Activated T-cell treated with anti-CD3 and anti-CD28 coated beads for 48 hours (primary cell): ENCODE results near the gene PAWR.
"Not testable (repeated sequence)": the region's sequence is repeated elsewhere in the genome, so short reads cannot be mapped to it uniquely, and the experiment has no call there.

Experiments
- DNase-seq: peaks from one replicate; pipeline ENCODE4 v3.0.0-alpha.2; 2020; ENCODE audit warnings: low read depth

The PAWR gene

DNA sequence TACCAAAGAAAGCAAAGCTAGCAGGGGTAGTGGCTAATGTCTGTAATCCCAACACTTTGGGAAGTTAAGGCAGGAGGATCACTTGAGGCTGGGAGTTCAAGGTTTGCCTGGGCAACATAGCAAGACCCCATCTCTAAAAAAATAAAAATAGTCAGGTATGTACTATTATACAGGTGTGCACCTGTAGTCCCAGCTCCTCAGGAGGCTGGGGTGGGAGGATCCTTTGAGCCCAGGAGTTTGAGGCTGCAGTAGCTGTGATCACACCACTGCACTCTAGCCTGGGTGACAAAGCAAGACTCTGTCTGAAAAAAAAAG lies 142.2 kb downstream of the PAWR start:
- DNase-seq, result no peak

DNA sequence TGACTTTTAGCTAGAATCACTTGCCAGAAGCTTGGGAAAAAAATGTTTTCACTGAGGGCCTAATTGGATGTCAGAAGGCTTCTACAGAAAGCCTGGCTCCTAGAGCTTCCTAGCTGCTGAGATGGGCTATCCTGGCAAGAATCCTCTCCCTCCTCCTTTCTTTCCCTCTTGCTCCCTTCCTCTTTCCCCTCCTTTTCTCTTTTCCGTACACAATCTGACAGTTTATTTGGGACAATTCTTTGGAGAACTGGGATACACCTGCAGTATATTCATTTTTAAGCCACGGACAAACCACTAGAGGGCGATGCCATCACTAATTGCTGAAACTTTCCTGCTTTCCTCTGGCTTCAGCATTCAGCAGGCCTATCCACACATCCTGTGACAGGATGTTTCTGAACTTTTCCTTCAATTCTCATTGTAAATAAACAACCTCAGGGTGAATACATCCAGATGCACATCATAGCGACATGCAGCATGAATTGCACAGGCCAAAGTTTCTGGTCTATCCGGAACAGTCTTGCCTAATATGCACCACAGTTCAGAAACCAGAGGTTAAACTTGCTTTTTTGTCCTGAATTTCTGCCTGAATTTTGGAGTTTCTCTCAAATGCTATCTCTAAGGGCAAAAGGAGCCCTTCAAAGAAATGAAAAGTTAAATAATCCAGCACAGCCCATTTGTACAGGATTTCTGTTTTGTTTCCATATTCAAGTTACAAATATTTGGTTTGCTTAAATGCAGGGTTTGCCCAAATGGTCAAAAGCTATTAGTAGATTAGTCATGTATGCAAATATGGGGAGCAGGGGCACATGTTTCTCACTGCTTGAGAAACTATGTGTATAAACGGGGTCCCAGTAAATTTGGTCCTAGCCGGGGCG lies 142.8 kb downstream of the PAWR start:
- DNase-seq, result no peak

DNA sequence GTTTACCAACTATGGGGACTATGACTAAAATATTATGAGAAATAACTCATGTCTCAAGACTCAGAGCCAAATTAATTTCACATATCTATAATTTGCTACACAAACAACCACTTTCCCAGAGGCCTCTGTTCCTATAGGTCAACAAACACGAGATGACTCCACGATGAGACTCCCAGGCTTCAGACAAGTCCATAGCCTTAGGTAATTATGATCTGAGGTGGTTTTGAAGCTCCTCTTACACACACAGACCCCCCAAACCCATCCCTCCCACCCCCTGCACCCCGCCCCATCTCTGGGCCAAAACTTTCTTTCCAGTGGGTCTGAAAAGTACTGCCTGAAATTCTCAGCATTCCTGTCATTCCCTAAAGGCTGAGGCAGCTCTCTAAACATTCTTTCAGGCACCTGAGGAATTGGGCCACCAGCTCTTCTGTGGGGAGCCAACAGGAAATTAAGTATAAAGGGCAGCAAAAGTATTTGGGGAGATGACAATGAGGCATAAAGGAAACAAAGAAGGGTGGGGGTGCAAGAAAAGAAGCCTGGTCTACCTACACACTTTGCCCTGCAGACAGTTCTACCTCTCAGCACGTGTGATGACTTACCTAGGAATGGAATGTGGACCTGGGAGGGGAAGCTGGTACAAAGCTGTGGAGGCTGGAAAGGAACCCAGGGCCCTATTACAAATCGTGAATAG lies 143.6 kb downstream of the PAWR start:
- no peak for DNase-seq

DNA sequence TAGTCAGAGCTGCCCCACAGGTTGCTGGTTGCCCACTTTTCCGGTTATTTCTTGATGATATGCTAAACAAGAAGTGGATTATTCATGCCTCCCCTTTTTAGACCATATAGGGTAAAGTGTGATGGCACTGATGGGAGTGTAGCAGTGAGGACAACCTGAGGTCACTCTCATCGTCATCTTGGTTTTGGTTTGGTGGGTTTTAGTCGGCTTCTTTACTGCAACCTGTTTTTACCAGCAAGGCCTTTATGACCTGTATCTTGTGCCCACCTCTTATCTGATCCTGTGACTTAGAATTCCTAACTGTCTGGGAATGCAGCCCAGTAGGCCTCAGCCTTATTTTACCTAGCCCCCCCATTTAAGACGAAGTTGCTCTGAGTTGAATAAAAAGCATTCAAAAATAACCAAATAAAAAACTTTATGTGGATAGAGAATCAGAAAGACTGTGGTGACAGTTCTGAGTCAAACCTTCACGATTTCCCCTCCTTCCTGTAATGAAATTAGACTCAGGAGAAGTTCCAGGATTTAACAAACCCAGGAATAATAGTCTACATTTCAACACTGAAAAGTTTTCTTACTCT lies 144.2 kb downstream of the PAWR start:
- no peak for DNase-seq

DNA sequence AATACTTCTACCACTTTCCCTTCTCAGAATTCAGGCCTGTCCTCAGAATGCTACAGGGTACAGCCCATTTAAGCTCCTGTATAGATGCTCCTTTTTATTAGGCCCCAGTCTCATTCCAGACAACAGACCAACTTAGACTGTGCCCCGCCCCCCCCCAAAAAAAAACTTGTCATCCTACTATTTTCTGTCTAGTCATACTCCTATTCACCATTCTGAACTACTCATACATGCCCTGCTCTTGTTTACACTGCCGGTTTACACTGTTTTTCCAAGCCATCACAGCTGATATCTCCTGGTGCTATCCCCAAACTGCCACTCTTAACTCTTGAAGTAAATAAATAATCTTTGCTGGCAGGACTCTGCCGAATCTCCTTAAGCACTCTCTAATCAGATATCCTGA lies 146.3 kb downstream of the PAWR start:
- not testable (repeated sequence) for DNase-seq

DNA sequence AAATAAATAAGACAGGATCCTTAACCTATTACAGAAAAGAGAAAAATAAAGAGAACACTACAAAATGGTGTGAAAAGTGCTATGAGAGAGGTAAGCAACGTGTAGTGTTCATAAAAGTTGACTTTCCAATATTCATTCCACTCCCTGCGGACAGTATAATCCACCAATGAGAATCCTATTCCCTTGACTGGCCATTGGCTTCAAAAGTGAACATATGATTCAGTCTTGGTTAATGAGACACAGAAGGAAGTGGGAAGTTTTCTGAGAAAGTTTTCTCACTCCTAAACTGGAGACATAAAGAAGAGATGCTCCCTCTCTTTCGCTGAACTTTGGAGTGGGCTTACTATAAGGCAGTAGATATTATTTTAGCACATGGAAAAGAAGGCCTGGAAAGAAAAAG lies 153.1 kb downstream of the PAWR start:
- no peak for DNase-seq

DNA sequence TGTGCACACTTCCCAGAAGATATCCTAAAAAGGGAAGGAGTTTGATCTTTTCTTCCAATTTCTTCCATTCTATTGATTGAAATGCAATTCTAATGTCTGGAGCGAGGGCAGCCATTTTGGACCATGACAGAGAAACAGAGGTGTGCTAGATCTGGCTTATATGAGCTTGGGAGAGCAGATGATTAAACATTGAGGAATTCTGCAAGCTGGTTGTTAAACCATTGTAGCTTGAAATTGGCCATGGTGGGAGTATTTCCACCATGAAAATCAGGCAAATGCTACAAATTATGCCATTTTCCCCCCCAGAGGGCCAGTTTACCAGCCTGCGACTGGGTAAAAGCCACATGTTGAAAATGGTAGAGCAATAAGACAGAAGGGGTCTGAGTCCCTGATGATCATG lies 155.0 kb downstream of the PAWR start:
- no peak for DNase-seq
